GM18909 (cell line): ENCODE measurements around the gene PCBP2.
"Not testable (repeated sequence)": the region's sequence is repeated elsewhere in the genome, so short reads cannot be mapped to it uniquely, and the experiment has no call there.

Experiments used
- ATAC-seq: cut with Tn5 transposase; IDR thresholded peaks from one replicate; pipeline ENCODE4 v1.9.1; 2021; ENCODE audit warnings: mild to moderate bottlenecking; ENCODE audit not compliant: unreplicated experiment, poor library complexity

PCBP2 gene

DNA sequence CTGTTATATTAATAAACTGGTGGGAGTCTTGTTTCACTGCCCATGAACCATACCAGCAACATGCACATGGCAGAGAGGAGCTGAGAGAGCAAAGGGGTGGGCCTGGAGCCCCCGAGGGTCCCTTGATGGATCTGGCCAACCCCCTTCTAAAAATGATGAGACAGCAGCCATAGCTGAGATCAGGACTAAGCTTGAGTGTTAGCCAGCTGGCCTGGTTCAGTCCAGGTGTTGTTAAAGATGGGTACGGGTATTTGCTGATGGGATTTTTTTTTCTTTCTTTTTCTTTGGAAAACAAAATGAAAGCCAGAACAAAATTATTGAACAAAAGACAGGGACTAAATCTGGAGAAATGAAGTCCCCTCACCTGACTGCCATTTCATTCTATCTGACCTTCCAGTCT lies 16.0 kb downstream of the PCBP2 start:
- ATAC-seq, result no peak

DNA sequence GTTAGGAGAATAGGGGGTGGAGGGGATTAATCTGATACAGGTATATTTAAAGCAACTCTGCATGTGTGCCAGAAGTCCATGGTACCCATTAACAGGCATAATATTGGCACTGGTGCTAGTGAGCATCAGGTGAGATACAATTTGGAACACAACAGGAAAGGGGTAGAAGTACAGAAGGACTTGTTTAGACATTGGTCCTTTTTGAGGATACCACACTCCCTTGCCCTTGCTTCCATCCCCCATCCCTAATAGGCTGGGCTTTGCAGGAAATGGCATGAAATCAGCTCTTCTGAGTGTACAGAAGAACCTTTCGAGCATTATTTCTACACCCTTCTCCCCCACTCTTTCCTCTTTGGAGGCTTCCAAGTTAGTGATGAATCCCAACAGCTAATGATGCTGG lies 16.4 kb downstream of the PCBP2 start:
- ATAC-seq, result no peak

DNA sequence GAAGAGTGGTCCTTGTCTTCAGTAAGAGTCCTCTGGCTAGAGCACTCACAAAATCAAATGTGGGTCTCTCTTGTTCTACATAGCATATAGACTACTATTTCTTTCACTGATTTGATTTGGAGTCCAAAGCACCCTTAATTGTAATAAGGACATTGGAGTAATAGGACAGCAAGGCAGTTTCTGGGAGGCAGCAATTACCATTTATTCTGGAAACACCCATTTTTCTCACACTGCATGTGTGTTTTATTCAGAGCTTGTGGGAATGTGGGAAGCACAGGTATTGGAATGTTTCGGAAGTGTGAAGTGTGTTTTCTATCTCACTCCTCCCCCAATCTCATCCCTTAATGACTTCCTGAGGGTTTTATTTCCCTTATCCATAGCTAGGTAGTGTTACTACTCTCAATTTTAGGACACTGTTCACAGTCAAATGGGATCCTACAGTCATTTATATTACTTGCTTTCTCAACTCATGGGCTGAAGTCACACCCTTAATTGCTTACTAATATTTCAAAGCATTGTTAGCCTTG lies 20.2 kb downstream of the PCBP2 start:
- no peak for ATAC-seq

DNA sequence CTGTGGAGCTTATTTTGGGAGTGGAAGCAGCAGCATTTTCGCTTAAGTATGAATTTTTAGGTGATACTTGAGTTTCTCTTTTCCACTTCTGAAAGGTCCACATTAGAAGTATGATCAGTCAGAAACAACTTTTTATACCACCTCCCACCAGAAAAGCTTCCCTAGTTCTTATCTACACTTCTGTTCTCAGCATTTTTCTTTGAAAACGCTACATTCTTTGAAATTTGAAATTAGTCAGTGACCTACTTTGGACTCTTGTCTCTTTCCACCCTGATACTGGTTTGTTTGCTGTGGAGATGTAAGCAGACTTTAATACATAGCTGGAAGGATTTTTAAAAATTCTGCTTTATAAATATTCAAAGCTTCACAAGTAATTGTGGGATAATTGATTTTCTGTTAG lies 22.2 kb downstream of the PCBP2 start:
- no peak for ATAC-seq

DNA sequence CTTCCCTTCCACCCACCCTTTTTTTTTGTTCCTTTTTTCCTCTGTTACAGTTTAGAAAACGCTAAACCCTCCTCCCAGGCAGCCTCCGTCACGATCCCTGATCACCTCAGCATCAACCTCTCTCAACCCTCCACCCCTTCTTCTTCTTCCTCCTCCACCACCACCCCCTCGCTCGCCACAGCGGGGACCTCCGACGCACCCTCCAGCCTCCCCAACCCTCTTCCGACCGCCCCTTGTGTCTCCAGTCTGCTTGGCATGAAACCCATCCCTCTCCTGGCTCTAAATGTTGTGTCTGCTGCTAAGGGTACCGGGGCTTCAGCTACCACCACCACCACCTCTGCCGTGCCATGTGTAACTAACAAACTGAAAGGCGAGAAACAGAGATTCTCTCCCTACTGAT lies 22.9 kb downstream of the PCBP2 start:
- ATAC-seq, result no peak

DNA sequence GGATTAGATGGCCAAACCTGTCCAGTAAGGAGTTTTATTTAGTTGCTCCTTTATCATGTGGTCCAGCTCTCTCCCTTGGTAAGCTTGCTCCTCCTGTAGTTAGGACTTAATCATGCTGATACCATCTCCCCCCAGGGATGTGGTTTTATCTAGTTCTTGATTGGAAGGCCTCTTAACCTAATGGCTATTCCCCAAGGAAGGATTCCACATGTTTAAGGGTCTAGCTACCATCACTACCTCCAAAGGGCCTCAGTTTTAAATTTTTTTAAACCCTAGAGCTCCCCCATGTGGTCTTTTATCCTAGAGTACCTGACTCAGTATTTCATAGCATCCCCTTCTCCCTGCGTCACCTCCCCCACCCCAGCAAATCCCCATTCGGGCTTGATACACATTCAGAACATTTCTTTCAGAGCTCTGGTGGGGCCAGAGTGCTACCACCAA lies 24.9 kb downstream of the PCBP2 start:
- ATAC-seq, result no peak

DNA sequence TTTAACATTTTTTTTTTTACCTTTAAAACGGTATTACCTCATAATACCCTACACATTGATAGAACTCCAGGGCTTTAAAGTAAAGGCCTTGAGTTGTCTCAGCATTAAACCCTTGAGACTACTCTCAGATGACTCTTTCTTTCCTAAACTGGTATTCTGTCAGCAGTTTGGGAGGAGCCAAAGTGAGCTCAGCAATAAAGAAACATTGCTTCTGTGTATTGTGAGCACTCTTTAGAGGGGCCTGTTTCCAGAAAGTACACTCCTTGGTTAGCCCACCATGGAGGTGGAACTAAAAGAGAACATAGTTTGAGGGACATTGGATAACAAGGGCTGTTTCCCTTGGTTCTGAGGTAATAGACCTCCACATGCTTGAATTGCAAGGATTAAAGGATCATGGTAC lies 27.0 kb downstream of the PCBP2 start:
- ATAC-seq, result no peak

DNA sequence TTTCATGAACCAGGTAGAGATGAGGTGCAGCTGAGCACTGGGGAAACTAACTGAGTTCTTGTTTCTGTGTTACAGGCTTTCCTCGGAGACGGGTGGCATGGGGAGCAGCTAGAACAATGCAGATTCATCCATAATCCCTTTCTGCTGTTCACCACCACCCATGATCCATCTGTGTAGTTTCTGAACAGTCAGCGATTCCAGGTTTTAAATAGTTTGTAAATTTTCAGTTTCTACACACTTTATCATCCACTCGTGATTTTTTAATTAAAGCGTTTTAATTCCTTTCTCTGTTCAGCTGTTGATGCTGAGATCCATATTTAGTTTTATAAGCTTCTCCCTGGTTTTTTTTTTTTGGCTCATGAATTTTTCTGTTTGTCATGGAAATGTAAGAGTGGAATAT lies 27.4 kb downstream of the PCBP2 start:
- ATAC-seq, result no peak

DNA sequence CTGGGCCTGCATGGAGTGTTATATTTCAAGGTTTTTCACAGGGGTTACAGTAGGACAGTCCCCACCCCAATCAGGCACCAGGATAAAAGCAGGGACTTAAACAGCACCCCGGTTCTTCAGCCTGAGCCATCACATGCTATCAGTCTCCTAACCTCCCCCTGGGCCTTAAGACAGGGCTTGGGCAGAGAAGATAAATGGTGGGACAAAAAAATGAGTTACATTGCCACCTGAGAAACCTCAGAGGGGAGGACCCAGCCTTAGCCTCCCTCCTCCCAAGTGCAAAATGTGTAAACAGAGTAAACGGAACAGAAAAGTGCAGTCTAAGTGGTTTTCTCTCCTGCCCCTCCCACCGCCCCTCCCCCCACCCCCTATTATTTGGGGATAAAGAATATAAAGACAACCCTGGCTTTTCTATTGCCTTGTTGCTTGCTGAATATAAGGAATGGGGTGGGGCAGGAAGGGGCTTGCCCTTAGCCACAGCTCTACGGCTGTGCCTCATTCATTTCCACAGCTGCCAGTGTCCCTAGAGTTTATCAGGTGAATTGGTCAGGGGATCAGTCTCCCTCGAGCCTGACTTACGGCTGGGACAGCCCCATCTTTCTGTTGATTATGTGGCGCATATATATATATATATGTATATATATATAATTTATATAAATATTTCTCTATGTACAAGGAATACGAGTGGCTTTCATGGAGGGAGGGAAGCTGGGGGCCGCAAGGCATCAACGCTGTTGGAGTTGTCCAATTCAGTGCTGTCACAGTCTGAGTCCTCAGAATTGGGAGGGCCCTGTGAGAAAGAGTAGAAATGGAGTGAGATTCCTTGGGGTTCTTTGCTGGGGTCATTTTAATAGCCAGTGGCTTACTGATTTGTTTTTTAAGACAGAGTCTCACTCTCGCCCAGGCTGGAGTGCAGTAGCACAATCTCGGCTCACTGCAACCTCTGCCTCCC lies 28.9 kb downstream of the PCBP2 start:
- ATAC-seq, result no peak

DNA sequence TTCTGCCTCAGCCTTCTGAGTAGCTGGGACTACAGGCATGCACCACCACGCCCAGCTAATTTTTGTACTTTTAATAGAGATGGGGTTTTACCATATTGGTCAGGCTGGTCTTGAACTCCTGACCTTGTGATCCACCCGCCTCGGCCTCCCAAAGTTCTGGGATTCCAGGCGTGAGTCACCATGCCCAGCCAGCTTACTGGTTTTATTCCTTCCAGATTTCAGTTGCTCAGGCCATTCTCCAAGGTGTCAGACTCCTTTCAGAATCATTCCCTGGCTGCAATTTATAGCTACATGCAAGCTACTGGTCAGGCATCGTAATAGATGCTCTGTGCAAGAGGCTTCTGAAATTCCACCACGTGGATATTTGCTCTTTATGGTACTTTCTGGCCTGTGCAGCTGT lies 29.6 kb downstream of the PCBP2 start:
- ATAC-seq, result not testable (repeated sequence)

DNA sequence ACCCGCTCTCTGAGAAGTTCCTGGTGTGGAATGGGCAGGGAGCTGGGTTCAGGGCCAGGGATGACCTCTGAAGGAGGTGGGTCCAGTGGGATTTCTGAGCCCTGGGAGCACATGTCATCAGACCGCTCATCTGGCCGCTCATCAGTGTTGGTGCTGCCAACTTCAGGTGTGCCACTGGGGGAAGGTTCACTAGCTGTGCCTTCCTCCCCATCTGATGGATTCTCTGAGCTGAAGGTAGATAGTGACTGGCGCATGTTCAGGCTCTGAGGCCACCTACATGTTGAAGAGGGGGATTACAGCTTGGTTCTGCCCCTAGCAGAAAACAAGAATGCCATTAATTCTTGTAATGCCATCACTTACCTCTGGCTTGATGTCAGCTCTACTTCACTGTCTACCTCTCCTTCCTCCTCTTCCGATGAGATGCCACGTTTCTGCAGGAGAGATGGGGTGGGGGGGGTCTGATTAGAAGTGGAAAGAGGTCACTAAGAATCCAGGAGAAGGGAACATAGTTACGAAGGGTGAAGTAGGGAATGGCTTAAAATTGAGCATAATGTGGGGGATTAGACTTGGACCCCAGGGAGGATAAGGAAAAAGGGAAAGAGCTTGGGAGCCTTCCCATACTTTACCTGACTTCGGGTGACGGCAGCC lies 30.2 kb downstream of the PCBP2 start:
- no peak for ATAC-seq

DNA sequence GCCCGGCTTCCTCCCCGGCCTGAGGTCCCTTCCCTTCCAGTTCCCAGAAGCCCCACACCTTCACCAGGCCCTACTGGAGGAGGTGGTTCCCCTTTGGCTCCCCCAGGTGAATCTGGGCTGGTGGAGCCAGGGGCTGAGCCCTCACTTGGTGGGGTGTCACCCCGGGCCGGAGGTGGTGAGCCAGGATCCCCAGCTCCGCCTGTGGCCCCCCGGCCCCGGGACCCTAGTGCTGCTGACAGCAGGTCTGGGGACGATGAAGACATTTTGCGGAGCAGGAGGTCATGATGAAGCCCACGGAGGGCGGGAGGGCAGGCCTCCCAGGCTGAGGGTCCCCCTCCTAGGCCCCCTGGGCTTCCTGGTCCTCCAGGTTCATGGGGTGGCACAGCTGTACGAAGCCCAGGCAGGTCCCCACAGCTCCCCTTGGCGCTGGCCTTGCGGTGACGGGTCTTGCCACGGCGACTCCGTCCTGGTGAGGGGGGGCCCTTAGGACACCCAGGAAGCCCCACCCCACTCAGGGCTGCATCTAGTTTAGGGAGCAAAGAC lies 30.8 kb downstream of the PCBP2 start:
- ATAC-seq, result no peak

DNA sequence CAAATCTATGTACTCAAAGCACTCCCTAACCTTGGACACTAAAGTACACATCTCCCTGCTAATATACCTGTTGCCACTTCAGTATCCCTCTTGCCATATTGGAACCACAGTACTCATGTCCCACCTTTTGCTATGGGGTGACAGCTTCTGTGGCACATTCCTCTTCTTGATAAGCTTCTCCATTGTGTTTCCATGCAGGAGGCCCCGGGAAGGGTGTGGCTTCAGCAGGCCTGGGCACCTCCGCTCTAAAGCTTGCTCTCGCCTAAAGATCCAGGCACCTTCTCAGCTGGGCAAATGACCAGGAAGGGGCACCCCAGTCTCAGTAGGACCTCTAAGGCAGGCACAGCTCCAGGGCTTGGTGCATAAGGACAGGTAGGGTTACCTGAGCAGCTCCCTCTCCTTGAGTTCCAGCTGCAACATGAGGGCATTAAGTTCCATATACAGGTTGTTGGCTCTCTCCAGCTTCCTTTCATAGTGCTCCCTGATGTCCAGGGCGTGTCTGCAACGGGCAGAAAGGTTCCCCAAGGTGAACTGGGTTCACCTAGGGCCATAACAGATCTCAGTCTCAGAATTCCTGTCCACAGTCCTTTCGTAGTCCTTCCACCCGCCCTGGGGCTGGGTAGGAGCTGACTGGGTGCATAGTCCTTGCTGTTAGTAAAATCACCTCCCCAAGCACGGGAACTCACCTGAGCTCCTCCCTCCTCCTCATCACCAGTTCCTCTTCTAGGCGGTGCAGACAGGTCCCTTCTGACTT lies 31.5 kb downstream of the PCBP2 start:
- no peak for ATAC-seq

DNA sequence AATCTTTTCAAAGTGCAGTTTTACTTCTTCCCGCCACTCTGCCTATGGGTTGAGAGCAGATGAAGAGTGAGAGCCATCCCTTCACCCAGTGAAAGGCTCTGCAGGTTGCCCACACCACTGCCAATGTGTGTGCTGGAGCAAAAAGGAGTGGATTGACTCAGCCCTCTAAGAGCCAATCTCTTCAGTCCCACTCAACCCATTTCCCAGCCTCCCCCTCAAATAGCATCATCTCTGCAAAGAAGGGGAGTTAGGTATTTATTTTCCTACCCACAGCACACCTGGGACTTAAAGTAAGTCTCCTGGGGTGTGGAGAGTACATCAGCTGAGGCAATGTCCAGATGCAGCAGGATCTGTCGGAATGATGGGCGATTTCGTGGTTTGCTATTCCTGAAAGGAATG lies 32.1 kb downstream of the PCBP2 start:
- ATAC-seq, result no peak

DNA sequence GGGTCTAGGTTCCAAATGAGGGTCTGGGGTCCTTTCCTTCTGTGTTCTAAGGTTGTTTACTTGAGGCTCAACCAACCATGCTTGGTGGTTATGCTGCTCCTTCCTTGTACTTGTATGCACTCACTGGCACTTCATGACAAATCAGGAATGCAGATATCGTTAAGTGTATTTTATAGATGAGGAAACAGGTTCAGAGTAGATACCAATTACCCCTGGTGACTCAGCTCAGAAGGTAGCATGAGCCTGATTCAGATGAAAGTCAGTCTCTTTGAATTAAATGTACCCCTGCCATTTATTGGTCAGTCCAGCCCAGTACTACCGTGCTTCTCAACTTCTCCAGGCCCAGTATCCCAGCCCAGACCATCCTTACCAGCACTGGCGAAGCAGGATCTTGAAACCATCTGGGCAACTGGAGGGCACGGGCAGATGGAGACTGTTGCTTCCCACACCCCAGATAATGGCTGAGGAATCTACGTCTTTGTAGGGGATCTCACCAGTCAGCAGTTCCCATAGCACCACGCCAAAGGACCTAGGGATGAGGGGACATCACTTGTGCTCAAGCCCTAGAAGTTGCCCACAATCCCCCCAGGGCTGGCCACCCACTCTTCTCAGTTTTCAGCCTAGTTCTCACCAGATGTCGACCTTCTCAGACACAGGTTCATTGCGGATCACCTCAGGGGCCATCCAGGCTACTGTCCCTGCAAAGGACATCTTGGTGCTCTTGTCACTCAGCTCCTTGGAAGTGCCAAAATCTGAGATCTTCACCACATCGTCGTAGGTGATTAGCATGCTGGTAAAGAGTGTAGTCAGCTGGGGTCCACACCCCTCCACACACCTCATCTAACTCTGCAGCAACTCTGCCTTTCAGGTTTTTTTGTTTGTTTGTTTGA lies 33.0 kb downstream of the PCBP2 start:
- ATAC-seq, result no peak

DNA sequence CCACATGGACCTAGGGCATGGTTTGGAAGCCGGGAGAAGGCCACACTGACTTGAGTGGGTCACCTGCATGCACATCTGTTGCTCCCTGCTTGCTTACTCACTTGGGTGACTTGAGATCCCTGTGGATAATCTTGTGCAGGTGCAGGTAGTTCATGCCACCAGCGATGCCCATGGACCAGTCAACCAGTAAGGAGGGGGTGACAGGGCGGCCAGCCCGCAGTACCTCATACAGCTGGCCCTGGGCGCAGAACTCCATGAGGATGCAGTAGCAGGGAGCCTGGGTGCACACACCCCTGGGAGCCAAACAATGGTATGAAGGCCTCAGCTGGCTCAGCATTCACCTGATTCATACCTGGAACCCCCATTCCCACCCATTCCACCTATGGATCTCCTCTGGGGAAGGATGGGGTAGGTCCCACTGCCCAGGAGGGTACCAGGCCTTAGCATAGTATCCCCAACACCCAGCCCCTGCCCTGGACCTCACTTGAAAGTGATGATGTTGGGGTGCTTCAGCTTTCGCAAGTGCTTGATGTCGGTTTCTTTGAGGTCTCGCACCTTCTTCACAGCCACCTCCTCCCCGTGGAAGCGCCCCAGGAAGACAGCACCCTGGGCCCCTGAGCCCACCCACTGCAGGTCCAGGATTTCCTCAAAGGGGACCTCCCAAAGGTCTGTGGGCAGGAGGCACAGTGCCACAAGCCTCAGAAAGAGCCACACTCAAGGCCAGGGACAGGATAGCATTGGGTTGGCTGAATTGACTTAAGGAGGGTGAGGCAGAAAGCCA lies 34.2 kb downstream of the PCBP2 start:
- no peak for ATAC-seq

DNA sequence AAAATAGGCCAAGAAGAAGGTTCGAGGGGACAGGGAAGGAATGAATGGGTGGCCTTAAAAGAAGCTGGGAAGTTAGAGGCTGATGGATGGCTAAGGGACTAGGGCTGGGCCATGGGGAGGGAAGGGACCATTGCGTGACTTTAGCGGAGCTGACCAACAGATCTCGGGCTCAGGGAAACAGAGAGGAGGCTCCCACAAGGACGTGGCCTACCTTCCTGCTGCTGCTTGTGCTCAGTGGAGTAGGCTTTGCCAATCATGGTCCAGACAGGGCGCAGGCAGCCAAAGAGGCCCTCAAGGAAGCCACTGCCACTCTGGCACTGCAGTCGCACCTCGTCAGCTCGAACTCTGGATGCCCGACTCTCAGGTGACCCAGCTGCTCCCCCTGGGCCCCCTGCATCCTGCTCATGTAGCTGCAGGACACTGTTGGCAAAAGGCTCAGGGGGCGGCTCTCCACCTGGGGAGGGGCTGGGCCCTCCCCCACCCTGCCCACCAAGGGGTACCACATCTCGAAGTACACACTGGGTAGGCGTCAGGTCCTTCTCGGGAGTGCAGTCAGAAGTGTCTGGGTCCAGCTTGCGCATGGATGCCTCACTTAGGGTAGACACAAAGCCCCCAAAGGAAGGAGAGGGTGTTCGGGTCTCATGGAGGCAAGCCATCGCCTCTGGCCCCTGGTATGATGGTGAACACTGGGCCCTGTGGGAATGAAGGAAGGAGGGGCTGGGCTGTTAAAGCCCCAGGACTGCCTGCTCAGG lies 35.0 kb downstream of the PCBP2 start:
- ATAC-seq, result no peak

DNA sequence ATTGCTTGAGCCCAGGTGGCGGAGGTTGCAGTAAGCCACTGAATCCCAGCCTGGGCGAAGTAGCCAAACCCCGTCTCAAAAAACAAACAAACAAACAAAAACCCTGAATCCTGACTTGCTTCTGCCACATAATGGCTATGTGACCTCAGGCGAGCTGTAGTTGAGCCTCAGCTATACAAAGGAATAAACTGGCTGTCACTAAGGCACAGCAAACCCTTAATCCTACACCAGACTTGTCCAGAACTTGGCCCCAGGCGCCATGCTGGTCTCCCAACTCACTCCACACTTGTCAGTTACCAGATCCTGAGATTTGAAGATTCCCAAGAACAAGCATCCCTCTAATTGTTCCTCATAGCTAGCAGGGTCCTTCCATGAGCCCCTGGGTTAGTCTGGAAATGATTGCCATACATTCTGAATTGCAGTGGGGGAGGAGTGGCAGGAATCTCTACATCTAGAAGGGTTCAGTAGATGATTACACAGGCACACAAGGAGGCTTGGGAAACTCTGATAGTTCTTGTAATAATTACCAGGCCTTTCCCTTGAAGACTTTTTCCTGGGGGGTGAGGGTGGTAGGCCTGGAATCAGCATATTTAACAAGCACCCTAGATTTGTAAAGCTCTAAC lies 37.5 kb downstream of the PCBP2 start:
- ATAC-seq, result no peak
